Left lung (tissue), 10 donors: ENCODE data around the gene POMT1. TPM values are rescaled to one million over a fixed set of nuclear protein-coding genes. Genes with fewer than 3 reads are reported as not detected.

Experiments used
- ATAC-seq: fragments of 200-7000 bp; cut with Tn5 transposase; one replicate; pipeline ENCODE4 v1.9.1; 2020; ENCODE audit warnings: moderate library complexity
- DNase-seq, 4 donors: peaks; one replicate each; pipeline ENCODE4 v3.0.0-alpha.2; 2013 to 2020
- H3K27ac ChIP-seq, 2 donors: fragments of 200-600 bp; sonication (generic) in 1 of 2; one replicate each; pipeline versions ENCODE4 v1.5.0 to v1.8.0; 2020 to 2021
- H3K27me3 ChIP-seq, 2 donors: fragments of 200-600 bp; sonication (generic) in 1 of 2; one replicate each; pipeline versions ENCODE4 v1.5.0 to v1.8.0; 2020 to 2021
- H3K36me3 ChIP-seq, 2 donors: fragments of 200-600 bp; sonication (generic) in 1 of 2; one replicate each; pipeline versions ENCODE4 v1.5.0 to v1.8.0; 2020 to 2021
- H3K4me1 ChIP-seq, 2 donors: fragments of 200-600 bp; one replicate each; pipeline ENCODE4 v1.8.0; 2021
- H3K4me3 ChIP-seq, 2 donors: fragments of 200-600 bp; sonication (generic) in 1 of 2; one replicate each; pipeline versions ENCODE4 v1.5.0 to v1.8.0; 2020 to 2021; ENCODE audit warnings: mild to moderate bottlenecking in 1 of 2
- H3K9me3 ChIP-seq, 2 donors: fragments of 200-600 bp; sonication (generic) in 1 of 2; one replicate each; pipeline versions ENCODE4 v1.5.0 to v1.8.0; 2020 to 2021
- intact Hi-C, 2 donors: fragments of 100-400 bp; cut with DNase I; formaldehyde crosslinking; loops; one replicate each; pipeline versions ENCODE4 v1.11.2 to v1.14.2; 2022
- polyA plus RNA-seq, 6 donors: library from polyadenylated mRNA; unstranded; fragments of 120-200 nt; gene quantifications; one replicate each; pipeline ENCODE4 v1.2.1, GENCODE V29; 2013; ENCODE audit not compliant: insufficient read length in 6 of 6
- total RNA-seq, 2 donors: library from RNA; stranded (reverse); fragmentation: NEBNext Ultra II Directional; extraction: Animal tissue kit (Norgen Biotek cat#: 25700); gene quantifications; one replicate each; pipeline ENCODE4 v1.2.1, GENCODE V29; 2021
- TF ChIP-seq, protein P1 (sequence below), 2 donors: fragments of 200-600 bp; sonication (generic) in 1 of 2; IDR thresholded peaks; one replicate each; pipeline versions ENCODE4 v1.5.0 to v1.8.0; 2021; ENCODE audit warnings: antibody characterized with exemption in 2 of 2
- donor health status: DM: no; HTN: yes; CAD: no.
- donor health status: DM: no; HTN: no; CAD: no.

POMT1 gene
- total and polyA plus RNA-seq, 8 donors = 20.3 to 56.9 (median 39.2) TPM

DNA sequence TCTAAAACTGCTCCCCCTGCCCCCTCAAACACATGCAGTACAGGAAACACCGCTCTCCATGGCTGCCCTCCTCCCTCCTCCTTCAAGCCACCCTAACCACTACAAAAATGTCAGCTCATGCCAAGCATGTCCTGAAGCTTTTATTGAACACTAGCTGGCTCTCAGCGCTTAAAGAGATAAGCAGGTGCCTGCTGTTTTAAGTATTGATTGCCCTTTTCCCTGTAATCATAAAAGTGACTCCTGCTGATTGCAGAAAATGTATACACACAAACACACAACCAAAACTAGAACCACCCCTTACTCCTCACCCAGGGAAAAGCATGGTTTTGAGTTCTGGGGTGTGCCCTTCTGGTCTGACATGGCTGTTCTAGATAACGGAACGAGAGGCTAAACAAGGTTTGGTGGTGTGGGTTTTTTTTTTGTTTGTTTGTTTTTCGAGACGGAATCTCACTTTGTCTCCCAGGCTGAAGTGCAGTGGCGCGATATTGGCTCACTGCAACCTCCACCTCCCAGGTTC lies 32.1 kb downstream of the POMT1 start:
- no peak overlapping the region for H3K27ac ChIP-seq
- no peaks in the 10 kb centered on the region for H3K9me3 ChIP-seq
- TF ChIP-seq, protein P1, sequence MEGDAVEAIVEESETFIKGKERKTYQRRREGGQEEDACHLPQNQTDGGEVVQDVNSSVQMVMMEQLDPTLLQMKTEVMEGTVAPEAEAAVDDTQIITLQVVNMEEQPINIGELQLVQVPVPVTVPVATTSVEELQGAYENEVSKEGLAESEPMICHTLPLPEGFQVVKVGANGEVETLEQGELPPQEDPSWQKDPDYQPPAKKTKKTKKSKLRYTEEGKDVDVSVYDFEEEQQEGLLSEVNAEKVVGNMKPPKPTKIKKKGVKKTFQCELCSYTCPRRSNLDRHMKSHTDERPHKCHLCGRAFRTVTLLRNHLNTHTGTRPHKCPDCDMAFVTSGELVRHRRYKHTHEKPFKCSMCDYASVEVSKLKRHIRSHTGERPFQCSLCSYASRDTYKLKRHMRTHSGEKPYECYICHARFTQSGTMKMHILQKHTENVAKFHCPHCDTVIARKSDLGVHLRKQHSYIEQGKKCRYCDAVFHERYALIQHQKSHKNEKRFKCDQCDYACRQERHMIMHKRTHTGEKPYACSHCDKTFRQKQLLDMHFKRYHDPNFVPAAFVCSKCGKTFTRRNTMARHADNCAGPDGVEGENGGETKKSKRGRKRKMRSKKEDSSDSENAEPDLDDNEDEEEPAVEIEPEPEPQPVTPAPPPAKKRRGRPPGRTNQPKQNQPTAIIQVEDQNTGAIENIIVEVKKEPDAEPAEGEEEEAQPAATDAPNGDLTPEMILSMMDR (IDR thresholded peaks at IDR 0.05) = no peak
- intact Hi-C loops = no loop called here
- DNase-seq = peak in 1 of 4 donors; percentile 5
- no peaks in the 10 kb centered on the region for H3K36me3 ChIP-seq
- ATAC-seq = no peak
- H3K27me3 ChIP-seq = no peaks in the 10 kb centered on the region
- peaks cover 7 to 9% of the 10 kb centered on the region in 2 donors for H3K4me1 ChIP-seq
- no peak overlapping the region for H3K4me3 ChIP-seq

DNA sequence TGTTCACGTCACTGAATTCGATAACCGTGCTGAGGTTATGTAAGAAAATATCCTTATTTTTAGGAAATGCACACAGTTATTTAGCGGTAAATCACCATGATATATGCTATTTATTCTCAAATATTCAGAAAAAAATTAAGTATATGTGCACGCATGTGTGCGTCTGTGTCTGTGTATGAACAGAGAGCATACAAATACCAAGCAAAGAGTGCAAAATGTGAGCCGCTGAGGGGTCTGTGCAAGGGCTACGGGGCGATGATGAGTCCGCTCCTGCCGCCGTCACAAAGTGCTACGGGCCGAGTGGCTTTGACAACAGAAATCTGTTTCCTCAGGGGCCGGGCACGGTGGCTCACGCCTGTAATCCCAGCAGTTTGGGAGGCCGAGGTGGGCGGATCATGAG lies 35.2 kb downstream of the POMT1 start:
- DNase-seq (no peak), ATAC-seq (no peak)
- TF ChIP-seq, protein P1 (IDR thresholded peaks at IDR 0.05) = no peak
- Histone ChIP-seq H3K36me3 (no peaks in the 10 kb centered on the region), H3K27ac (no peak overlapping the region), H3K27me3 (no peaks in the 10 kb centered on the region), H3K4me1 (no peaks in the 10 kb centered on the region), H3K4me3 (no peak overlapping the region), H3K9me3 (peaks cover 0 to 7% of the 10 kb centered on the region in 2 donors)
- intact Hi-C loops = no loop called here

DNA sequence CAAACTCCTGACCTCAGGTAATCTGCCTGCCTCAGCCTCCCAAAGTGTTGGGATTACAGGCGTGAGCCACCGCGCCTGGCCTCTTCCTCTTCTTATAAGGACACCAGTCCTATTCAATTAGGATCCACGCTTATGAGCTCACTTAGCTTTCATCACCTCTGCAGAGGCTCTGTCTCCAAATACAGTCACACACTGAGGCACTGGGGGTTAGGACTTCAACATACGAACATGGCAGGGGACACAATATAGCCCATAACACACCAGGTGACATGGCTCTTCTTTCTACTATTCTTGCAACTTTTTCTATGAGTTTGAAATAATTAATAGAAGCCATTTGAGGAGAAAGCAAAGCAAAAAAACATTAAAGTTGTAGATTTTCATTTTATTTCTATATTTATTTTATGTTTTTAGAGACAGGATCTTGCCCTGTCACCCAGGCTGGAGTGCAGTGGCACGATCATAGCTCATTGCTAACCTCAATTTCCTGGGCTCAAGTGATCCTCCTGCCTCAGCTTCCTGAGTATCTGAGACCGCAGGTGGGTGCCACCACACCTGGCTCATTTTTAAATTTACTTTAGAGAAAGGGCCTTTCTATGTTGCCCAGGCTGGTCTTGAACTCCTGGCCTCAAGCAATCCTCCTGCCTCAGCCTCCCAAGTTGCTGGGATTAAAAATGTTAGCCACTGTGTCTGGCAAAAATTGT lies 36.7 kb downstream of the POMT1 start:
- DNase-seq = no peak
- intact Hi-C loops = no loop called here
- TF ChIP-seq, protein P1 (IDR thresholded peaks at IDR 0.05) = no peak
- H3K27ac ChIP-seq = no peak overlapping the region
- H3K4me1 ChIP-seq = no peaks in the 10 kb centered on the region
- no peak overlapping the region for H3K4me3 ChIP-seq
- peaks cover 0 to 11% of the 10 kb centered on the region in 2 donors for H3K27me3 ChIP-seq
- ATAC-seq = no peak
- H3K36me3 ChIP-seq = no peaks in the 10 kb centered on the region
- peaks cover 0 to 19% of the 10 kb centered on the region in 2 donors for H3K9me3 ChIP-seq

DNA sequence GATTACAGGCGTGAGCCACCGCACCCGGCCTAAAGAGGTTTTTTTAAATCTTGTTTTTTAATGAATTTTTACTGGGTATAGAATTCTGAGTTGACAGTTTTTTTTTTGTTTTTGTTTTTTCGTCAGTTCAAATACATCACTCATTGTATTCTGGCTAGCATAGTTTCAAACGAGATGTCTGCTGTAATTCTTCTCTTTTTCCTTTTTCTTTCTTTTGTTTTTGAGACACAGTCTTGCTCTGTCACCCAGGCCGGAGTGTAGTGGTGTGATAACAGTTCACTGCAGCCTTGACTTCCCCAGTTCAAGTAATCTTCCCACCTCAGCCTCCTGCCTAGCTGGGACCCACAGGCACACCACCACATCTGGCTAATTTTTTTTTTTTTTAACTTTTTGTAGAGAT lies 40.4 kb downstream of the POMT1 start:
- DNase-seq (no peak), ATAC-seq (no peak)
- peaks cover 0 to 19% of the 10 kb centered on the region in 2 donors for H3K9me3 ChIP-seq
- H3K27me3 ChIP-seq = peaks cover 17 to 48% of the 10 kb centered on the region in 2 donors
- H3K4me3 ChIP-seq = no peak overlapping the region
- H3K36me3 ChIP-seq = no peaks in the 10 kb centered on the region
- TF ChIP-seq, protein P1 (IDR thresholded peaks at IDR 0.05) = no peak
- H3K27ac ChIP-seq = no peak overlapping the region
- peaks cover 6 to 7% of the 10 kb centered on the region in 2 donors for H3K4me1 ChIP-seq
- intact Hi-C loops = no loop called here

DNA sequence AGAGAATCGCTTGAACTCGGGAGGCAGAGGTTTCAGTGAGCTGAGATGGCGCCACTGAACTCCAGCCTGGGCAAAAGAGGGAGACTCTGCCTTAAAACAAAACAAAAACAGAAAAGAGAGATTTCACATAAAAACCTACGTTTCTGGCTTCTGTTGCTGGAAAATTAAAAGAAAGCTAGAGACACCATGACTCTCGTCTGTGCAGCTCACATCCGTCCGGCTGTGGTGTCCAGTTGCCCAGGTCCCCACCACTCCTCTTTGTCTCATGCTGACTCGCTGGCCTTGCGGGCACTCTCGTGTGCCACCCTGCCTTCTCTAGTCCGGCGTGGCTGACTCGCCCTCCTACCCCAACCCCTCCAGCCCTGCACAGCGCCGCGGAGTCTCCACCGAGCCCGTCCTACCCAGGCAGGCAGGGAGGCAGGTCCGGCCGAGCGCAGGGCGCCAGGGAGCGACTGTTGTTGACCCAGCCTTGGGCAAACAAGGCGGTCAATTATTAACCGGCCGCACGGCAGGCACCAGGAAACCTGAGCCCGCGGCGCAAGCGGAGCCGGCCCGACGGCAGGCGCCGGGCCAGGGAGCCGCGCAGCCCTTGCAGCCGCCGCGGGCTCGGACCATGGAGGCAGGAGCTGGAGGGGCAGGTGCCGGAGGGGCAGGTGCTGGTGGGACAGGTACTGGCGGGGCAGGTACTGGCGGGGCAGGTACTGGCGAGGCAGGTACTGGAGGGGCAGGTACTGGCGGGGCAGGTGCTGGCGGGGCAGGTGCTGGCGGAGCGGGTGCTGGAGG lies 42.5 kb downstream of the POMT1 start, which contains the start of gene PRRT1B:
TSS of gene PRRT1B (plus strand) at position 521 of the 783 bp plus-strand sequence. CDS start at position 614, 93 bp downstream.
- intact Hi-C loops = no loop called here
- H3K9me3 ChIP-seq = peaks cover 0 to 19% of the 10 kb centered on the region in 2 donors
- TF ChIP-seq, protein P1 (IDR thresholded peaks at IDR 0.05) = no peak
- no peaks in the 10 kb centered on the region for H3K36me3 ChIP-seq
- peaks cover 17 to 61% of the 10 kb centered on the region in 2 donors for H3K27me3 ChIP-seq
- no peak within 1 kb of the TSS for H3K27ac ChIP-seq
- DNase-seq = peak; percentile 52 to 93 (median 85)
- peak; percentile 97 for ATAC-seq
- peaks cover 6 to 7% of the 10 kb centered on the region in 2 donors for H3K4me1 ChIP-seq
- peak within 1 kb of the TSS; percentile 15 to 29 for H3K4me3 ChIP-seq
